SHP77 treated with DMSO at 0.1 percent for 48 hours (cell line): ENCODE data around the gene RNF208.
"Not testable (repeated sequence)": the region's sequence is repeated elsewhere in the genome, so short reads cannot be mapped to it uniquely, and the experiment has no call there.

Experiments used
- DNase-seq: peaks from one replicate; lab custom pipeline; 2025; lab: John Stamatoyannopoulos, UW

Gene RNF208

DNA sequence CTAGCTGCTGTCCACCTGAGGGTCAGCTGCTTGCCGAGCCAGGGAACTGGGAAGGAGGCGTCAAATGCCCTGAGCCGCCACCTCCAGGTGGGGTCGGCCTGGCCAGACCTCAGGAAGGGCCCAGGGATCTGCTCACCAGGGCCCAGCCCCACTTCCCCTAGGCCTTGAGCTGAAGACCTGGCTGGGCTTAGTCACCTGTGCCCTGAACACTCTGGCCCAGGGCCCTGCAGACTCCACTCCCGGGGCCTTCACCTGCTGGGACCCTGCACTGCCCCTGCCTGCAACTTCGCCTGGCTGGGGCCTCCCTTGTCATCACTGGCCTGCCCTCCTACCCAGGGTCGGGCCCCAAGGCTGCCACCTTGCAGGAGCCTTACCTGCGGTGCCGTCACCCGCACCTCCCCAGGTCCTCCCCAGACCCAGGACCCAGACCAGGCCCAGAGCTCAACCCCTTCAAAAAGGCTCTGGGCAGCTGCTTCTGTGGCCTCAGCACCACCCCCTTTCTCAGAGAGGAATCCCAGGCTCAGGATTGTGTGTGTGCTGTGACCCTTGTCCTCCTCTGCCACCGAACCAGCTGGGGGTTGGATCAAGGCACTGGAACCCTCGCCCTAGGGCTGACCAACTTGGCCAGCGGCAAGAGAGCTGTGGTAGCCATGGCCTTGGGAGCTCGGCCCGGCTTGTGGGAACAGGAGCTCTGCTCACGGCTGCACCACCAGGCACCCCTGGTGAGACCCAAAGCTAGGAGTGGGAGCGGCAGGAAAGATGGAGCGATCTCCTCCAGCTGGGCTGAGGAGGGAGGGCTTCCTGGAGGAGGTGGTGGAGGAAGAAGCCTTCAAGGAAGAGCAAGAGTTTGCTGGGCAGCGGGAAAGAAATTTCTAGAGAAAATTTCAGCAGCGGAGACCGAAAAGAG lies 31.9 kb upstream of the RNF208 start:
- no peak for DNase-seq

DNA sequence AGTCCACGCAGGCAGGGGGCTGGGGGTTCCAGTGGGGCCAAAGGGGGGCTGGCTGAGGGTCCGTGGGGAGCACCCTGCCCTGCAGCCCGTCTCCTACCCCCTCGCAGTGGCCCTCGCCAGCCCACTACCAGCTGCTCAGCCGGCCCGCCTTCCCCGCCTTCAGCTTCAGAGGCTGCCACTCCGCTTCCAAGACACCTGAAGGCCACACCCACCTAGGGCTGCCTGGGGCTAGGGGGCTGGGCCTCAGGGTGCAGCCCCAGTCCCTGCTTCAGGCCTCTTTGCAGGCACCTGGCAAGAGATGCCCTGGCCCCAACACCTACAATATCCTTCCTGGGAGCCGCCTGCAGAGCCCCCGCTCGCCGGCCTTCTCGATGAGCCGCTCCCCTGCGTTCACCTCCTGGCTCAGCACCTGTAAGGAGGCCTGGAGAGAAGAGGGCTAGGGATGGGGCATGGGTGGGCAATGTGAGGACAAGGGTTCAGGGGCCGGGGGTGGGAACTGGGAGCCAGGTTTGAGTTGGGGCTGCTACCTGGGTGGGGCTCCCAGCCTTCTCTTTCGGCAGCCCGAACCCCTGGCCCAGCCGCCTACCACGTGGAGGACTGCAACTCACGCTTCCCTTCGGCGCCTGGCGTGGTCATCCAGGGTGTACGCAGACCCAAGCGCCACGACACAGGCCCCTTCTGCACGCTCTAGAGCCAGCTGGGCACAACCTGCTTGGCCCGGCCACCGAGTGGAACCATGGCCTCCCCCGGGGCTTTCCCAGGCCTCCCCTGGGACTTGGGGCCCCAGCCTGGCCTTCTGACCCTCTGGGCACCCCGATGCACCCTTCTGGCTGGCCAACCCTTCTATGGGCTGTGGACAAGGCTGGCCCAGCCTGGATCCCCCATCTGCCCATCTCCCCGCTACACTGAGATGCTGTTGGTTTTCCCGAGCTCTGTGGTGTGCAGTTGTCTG lies 30.8 kb upstream of the RNF208 start:
- no peak for DNase-seq

DNA sequence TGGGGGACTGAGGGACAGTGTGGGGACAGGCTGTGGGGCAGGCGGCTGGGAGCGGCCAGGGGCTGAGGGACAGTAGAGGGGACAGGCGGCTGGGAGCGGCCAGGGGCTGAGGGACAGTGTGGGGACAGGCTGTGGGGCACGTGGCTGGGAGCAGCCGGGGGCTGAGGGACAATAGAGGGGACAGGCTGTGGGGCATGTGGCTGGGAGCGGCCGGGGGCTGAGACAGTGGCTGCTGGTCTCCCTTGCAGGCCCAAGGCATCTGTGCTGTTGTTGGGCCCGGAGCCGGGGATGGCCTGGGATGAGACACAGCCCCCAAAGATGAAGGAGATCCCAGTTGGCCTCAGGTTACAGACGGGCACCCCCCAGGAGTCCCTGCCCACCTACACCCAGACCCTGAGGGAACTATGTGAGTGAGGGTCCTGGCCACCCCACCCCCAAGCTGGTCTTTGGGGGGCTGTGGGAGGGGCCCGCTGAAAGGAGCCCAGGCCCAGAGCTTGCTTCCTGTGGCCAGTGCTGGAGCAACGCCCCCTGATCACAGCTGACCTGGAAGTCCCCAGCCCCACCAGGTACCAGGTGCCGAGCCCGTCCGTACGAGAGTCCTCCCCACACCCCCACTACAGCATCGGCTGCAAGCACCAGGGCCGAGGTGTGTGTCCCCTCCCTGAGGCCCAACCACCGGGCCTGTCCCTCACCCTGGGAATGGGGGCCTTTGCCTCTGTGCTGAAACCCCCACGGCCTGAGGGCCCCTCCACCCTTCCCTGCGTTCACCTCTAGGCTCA lies 29.6 kb upstream of the RNF208 start:
- no peak for DNase-seq

DNA sequence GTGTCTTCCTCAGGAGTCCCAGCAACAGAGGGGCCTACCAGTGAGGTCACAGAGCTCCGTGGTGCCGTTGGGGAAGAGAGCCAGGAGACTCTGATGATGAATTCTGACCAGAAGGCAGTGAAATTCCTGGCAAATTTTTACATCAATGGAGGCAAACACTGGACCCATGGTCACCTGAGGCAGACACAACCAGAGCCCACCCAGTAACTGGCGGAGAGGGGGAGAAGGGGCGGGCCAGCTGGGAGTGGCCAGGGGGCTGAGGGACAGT lies 29.1 kb upstream of the RNF208 start, which contains the start of gene STPG3:
Gene STPG3 (plus strand): TSS at position 93 of the 268 bp plus-strand sequence. CDS start 1 bp downstream, at position 94.
- DNase-seq, result no peak

DNA sequence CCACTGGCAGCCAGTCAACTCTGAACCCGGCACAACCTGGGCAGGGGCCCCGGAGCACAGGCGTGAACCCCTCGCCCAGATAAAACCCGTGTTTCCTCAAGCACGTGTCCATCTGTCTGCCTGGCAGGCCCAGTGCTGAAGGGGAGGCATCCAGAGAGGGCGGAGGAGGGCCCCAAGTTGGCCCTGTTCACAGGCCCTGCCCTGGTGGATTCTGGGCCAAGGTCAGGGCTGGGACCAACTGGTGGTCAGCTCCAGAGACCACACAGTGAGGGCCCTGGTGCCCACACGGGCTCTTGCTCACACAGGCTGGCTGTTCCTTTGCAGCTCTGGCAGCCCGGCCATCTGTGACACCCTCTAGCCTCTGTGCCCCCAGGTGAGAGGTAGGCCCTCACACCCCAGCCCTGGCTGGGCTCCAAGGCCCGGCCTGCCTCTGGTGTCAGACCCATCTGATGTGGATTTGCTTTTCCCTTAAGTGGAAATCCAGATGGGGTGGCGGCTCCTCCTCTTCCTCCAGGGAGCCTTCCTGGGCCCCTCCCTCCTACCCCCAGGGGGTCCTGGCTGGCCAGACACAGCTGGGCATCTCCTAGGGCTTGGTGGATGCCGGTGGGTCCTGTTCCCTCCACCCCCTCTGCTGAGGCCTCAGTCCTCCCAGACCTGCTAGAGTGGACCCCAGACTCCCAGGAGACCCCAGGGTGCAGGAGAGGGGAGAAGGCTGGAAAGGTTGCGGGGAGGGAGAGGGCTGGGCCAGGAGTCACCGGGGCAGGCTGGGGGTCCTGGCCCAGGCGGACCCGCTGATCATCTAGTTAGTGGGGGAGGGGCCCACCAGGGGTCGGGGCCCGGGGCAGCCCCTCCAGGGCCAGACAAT lies 28.5 kb upstream of the RNF208 start:
- no peak for DNase-seq

DNA sequence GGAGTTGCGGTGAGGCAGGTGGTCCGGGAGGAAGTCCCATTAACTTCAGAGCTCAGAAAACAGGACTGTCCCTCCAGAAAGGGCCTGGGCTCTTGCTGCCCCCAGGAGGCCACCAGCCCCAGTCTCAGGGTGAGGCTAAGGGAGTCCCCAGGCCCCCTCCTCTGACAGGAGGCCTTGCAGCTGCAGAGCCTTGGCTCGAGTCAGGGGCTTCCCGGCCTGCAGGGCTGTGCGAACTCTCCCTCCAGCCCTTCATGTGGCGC lies 25.8 kb upstream of the RNF208 start:
- DNase-seq, result no peak

DNA sequence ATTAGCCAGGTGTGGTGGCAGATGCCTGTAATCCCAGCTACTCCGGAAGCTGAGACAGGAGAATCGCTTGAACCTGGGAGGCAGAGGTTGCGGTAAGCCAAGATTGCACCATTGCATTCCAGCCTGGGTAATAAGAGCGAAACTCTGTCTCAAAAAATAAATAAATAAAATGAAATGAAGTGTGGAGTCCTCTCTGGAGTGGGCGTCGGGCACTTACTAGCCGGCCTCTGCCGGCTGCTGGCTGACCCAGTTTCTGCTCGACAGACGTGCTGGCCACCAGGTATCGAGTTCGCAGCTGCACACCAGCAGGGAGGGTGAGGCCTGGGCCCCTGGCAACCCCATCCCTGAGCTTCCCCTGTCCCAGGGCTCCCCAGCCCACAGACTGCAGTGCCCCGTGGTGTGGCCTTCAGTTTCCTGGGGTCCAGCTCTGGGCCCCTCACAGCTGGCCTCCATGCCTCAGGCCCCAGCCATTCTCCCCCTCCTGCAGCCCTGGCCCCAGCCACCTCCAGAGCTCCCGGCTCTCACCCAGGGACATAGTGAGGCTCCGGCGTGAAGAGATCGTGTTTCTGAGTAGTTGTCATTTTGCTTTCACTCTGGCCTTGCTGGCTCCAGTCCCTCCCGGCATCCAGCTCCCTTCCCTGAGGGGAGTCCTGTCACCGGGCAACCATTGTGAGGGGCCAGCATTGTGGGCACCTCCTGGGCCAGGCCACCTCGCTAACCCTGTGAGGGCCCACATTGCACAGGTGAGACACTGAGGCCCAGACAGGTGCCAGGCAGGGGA lies 25.3 kb upstream of the RNF208 start:
- no peak for DNase-seq

DNA sequence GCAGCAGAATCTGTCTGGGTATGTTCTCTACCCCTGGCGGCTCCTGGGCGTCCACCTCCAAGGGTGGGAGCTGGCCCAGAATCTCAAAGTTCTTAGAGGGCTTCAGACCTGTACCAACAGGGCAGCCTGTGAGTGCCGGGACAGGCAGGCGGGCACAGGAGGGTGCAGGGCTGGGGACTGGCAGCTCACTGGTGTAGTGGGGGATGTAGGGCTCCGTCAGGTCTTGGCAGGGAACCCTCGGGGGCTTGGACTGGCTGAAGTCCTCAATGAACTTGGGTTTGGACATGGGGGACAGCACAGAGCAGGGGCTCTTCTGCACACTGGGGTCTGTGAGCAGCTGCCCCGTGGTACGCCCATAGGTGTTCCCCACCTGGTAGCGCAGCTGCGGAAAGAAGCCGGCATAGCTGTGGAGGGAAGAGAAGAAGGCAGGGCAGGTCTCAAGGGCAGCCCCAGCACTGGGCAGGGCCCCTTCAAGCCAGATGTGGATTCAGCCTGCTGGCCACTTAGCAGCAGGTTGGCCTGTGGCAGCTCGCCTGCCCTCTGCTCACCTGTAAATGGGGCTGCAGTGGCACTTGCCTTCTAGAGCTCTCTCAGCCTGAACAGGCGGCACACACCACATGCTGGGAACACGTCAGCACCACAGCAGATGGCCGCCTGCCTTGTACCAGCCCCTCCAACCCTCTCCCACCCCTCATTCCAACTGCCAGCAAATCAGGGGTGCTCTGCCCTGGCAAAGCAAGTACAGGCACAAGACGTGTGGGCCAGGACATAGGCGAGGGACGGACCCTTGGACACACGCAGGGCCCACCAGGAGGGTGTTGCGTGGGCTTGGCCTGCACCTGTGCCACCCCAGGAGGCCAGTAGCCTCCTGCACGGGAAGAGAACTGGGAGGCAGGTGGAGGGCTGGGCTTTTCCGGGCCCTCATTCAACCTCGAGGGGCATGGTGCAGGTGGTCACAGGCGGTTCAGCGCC lies 23.7 kb upstream of the RNF208 start:
- DNase-seq, result no peak

DNA sequence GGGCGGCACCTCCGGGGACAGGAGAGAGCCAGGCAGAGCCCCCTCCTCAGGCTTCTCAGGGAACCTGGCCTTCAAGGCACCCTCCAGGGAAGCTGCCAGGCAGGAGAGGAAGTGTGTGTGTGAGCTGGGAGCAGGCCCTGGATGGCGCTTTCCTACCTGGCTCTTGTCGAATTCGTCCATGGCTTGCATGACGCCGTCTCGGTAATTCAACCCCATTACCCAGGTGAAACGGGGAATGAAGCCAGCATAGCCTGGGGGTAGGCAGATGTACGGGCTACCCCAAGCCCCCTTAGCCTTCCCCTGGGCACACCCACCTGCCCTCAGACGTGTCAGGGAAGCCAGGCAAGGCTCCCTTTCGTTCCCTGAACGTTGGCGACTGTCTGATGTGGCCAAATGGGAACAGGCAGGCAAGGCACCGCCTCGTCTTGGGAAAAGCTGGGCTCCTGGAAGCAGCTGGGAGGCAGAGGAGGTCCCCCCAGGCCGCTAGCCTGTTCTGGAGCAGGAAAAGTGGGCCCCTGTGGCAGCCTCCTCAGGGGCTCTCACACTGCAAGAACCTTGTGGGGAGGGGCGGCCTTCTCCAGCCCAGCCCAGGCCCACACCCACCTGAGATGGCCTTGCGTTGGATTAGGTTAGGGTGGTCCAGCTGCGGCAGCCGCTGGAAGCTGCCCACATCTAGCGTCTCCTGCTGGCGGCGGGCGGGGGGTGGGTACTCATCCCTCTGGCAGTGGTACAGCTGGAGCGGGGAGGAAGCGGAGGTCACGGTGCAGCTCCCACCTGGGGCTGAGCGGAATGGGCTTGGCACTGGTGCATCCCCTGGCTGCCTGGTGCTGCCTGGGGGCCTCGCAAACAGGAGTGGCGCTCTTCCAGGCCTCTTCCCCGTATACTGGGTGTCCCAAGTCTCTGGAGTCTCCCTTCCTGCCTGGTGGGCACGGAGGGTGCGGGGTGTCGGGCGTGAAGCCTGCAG lies 22.7 kb upstream of the RNF208 start:
- DNase-seq, result no peak

DNA sequence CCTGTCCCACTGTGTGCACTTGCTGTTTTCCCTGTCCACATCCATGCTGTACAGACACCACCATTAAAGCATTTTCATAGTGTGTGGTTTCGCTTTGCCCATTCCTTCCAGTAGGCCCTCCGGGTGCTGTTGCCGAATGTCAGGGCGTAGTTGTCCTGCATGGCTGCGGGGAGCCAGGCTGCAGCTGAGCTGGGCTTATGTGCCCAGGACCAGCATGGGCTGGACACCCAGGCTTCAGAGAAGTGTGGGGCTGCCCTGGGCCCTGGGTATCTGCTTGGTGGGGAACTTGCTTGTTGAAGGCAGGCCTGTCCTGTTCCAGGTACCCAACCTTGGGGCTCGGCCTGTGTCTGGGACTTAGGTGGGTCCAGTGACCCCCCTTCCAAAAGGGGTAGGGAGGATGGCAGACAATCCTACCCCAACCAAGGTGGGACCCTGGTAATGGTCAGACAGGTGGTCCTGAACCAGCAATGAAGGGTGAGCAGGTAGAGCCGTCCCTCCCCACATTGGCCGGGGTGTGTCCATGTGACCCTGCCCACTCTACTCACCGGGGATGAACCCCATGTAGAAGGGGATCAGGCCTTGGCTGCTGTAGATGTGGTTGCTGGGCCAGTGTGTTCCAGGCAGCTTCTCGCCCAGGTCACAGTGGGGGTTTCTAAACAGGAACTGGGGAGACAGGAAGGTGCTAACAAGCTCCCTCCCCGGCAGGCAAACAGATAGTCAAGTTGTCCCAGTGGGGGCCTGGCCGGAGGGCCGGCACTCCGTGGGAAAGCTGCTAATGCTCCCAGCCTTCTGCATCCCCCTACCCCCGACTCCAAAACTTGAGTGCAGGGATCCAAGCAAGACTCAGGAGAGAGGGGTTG lies 21.8 kb upstream of the RNF208 start:
- no peak for DNase-seq

DNA sequence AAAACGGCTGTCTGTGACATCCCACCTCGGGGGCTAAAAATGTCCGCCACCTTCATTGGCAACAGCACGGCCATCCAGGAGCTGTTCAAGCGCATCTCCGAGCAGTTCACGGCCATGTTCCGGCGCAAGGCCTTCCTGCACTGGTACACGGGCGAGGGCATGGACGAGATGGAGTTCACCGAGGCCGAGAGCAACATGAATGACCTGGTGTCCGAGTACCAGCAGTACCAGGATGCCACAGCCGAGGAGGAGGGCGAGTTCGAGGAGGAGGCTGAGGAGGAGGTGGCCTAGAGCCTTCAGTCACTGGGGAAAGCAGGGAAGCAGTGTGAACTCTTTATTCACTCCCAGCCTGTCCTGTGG lies 21.2 kb upstream of the RNF208 start:
- not testable (repeated sequence) for DNase-seq

DNA sequence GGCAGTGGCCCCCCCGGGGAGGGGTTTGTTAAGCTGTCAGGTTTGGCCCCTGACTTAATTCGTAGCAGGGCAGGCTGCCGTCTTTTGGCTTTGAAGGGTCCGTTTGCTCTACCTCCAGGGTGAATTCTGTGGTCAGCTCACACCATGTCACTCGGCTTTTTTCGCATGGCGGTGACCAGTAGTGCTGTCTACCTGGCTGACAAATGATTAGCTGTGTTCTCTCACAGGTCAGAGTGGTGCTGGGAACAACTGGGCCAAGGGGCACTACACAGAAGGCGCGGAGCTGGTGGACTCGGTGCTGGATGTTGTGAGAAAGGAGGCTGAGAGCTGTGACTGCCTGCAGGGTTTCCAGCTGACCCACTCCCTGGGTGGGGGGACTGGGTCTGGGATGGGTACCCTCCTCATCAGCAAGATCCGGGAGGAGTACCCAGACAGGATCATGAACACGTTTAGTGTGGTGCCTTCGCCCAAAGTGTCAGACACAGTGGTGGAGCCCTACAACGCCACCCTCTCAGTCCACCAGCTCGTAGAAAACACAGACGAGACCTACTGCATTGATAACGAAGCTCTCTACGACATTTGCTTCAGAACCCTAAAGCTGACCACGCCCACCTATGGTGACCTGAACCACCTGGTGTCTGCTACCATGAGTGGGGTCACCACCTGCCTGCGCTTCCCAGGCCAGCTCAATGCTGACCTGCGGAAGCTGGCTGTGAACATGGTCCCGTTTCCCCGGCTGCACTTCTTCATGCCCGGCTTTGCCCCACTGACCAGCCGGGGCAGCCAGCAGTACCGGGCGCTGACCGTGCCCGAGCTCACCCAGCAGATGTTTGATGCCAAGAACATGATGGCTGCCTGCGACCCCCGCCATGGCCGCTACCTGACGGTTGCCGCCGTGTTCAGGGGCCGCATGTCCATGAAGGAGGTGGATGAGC lies 20.5 kb upstream of the RNF208 start:
- DNase-seq, result no peak

DNA sequence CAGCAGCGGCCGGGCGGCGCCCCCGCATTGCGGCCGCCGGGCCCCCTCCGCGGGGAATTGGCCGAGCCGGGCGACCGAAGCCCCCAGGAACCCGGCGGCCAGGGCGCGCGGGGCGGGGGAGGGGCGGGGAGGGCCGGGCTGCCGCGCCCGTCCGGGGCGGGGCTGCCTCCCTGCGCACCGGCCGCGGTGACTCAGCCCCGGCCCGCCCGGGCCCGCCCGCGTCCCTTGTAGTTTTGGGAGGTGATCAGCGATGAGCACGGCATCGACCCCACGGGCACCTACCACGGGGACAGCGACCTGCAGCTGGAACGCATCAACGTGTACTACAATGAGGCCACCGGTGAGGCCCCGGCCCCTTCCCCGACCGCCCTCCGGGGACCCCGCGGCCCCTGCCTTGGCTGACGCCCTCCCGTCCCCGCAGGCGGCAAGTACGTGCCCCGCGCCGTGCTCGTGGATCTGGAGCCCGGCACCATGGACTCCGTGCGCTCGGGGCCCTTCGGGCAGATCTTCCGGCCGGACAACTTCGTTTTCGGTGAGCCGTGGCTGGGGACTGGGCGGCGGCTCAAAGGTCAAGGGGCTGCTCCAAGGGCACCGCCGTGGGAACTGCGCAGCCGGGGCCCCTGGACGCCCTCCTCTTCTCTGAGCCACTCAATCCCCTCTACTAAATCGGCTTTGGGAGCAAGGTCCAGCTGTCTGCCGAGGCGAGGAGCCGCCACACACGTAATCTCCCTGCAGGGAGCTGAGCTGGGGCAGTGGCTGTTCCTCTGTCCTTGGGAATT lies 19.6 kb upstream of the RNF208 start:
- DNase-seq, result no peak

DNA sequence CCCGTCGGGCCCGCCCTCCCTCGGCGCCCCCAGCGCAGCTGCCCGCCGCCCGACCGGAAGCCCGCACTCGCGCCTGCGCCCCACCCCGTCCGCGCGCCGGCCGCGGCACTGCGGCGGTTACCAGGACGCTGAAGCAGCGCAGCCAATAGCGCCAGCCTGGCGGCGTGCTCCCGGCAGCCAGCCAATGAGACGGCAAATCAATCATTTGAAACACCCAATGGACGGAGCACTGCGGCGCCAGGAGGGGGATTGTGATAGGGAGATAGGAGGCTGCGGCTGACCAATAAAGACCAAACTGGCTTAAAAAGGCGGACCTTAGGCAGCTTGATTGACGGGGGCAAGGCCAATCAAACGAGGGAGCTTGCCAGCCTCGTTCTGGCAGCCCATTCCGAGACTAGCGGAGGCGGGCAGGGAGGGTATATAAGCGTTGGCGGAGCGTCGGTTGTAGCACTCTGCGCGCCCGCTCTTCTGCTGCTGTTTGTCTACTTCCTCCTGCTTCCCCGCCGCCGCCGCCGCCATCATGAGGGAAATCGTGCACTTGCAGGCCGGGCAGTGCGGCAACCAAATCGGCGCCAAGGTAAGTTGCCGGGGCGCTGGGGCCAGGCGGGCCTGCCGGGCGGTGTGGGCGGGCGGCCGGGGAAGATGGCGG lies 18.9 kb upstream of the RNF208 start, which contains the start of gene TUBB4B:
Gene TUBB4B (plus strand): TSS at position 447 of the 649 bp plus-strand sequence. CDS start 74 bp downstream, at position 521.
- peak; percentile 99 for DNase-seq

DNA sequence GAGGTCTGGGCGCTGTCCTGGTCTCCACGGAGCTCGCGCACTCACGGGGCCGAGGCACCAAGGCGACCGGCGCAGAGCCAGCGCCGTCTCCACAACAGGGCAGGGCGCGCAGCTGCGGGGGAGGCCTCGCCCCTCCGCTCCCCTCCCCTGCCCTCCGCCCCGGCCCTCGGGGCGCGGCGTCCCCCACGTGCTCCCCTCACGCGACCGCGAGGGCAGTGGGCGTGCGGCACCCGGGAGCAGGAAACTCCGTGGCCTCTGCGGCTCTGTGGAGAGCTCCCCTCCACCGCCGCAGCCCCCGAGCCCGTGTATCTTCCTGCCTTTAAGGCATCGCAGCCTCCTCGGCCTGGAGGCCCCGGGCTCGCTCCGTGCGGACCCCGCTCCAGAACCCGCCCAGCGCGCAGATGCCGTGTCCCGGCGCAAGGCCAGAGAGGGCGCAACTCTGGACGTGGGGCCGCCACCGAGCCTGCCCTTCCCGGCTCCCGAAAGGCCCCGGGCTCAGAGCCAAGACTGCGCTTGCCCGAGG lies 18.3 kb upstream of the RNF208 start:
- no peak for DNase-seq
